Spleen (tissue), 7 donors: ENCODE data around the gene LTC4S.

Source experiments
- CTCF ChIP-seq, 11 experiments: fragments of 200-600 bp in 7 of 11; fragments of 450-650 bp in 4 of 11; sonication (generic) in 4 of 11; IDR thresholded peaks in 8 of 11; conservative IDR thresholded peaks in 3 of 11; 1 replicate in 7 of 11; 2 replicates in 4 of 11; pipeline versions ENCODE4 v1.4.0 to v1.8.0; 2016 to 2021; ENCODE audit warnings: antibody characterized with exemption in 11 of 11, inconsistent platforms in 4 of 11, mild to moderate bottlenecking in 1 of 11
- POLR2A ChIP-seq, 3 donors: fragments of 450-650 bp; IDR thresholded peaks; one replicate each; pipeline ENCODE4 v1.5.1; 2017; ENCODE audit warnings: antibody characterized with exemption in 3 of 3, mild to moderate bottlenecking in 1 of 3
- POLR2AphosphoS5 ChIP-seq, 3 donors: sonication (generic); formaldehyde crosslinking; IDR thresholded peaks; one replicate each; pipeline ENCODE4 v1.5.1; 2017; ENCODE audit warnings: antibody characterized with exemption in 3 of 3
- donor health status: DM: no; HTN: no; CAD: no; lungs with moderate emphysema.
- donor health status: DM: no; HTN: no; CAD: no.
- donor health status: DM: no; HTN: no; CAD: no.

- TF ChIP-seq CTCF (IDR thresholded peaks at IDR 0.05 in 8 of 11, conservative IDR thresholded peaks at IDR 0.05 in 3 of 11) (no peak), POLR2AphosphoS5 (IDR thresholded peaks at IDR 0.05) (peak in 1 of 3 donors; percentile 27), POLR2A (IDR thresholded peaks at IDR 0.05) (no peak)
These were observed 47.8 kb downstream of the LTC4S start for GRCh38 chr5:179841621-179842020.
